Neural cell (in vitro differentiated cells): ENCODE data around the gene FZD8. TPM values are rescaled to one million over a fixed set of nuclear protein-coding genes. Genes with fewer than 3 reads are reported as not detected.

Experiments used
- H2AFZ ChIP-seq: fragments of 200-600, 300-800 bp; sonication (generic), shearing (Covaris generic); 2 replicates; pipeline ENCODE4 v1.6.0; 2014; ENCODE audit warnings: low read depth, mild to moderate bottlenecking, antibody characterized with exemption, low read length, moderate library complexity
- H3F3A ChIP-seq: fragments of 200-600 bp; shearing (Covaris generic); 2 replicates; pipeline ENCODE4 v1.6.1; 2016; ENCODE audit warnings: mild to moderate bottlenecking, moderate library complexity, mixed read lengths, antibody characterized with exemption, low read length; ENCODE audit not compliant: insufficient read depth, poor library complexity, severe bottlenecking
- H3K27ac ChIP-seq: fragments of 200-600, 300-800 bp; sonication (generic), shearing (Covaris generic); 2 replicates; pipeline ENCODE4 v1.5.1; 2014; ENCODE audit warnings: mild to moderate bottlenecking, low read length, moderate library complexity
- H3K27me3 ChIP-seq: fragments of 300-800, 200-600 bp; sonication (generic), shearing (Covaris generic); 2 replicates; pipeline ENCODE4 v1.6.0; 2014; ENCODE audit warnings: mild to moderate bottlenecking, low read depth, low read length, moderate library complexity; ENCODE audit not compliant: insufficient read depth
- H3K36me3 ChIP-seq: fragments of 300-800, 200-600 bp; sonication (generic), shearing (Covaris generic); 2 replicates; pipeline ENCODE4 v1.5.1; 2014; ENCODE audit warnings: mild to moderate bottlenecking, antibody characterized with exemption, low read length, moderate library complexity; ENCODE audit not compliant: insufficient read depth
- H3K4me2 ChIP-seq: fragments of 300-800, 200-600 bp; sonication (generic), shearing (Covaris generic); 2 replicates; pipeline ENCODE4 v1.6.0; 2014; ENCODE audit warnings: mild to moderate bottlenecking, low read length
- H3K4me3 ChIP-seq: fragments of 300-800, 200-600 bp; sonication (generic), shearing (Covaris generic); 2 replicates; pipeline ENCODE4 v1.5.1; 2014; ENCODE audit warnings: mild to moderate bottlenecking, low read length, moderate library complexity
- H3K79me2 ChIP-seq: fragments of 200-600 bp; shearing (Covaris generic); replicated peaks from 2 replicates; pipeline ENCODE4 v1.6.0; 2014; ENCODE audit warnings: mild to moderate bottlenecking, low read length, moderate library complexity; ENCODE audit not compliant: insufficient read depth
- H3K9ac ChIP-seq: fragments of 300-800, 200-600 bp; sonication (generic), shearing (Covaris generic); 2 replicates; pipeline ENCODE4 v1.6.1; 2016; ENCODE audit warnings: mild to moderate bottlenecking, low read length, mixed read lengths
- H3K9me2 ChIP-seq: fragments of 200-600 bp; shearing (Covaris generic); 2 replicates; pipeline ENCODE4 v1.6.1; 2016; ENCODE audit warnings: mild to moderate bottlenecking, low read length, mixed read lengths; ENCODE audit not compliant: insufficient read depth
- H3K9me3 ChIP-seq: fragments of 200-600, 300-800 bp; sonication (generic), shearing (Covaris generic); 2 replicates; pipeline ENCODE4 v1.6.1; 2016; ENCODE audit warnings: mild to moderate bottlenecking, mixed run types, low read length, moderate library complexity, mixed read lengths
- H4K20me1 ChIP-seq: fragments of 200-600 bp; shearing (Covaris generic); 2 replicates; pipeline ENCODE4 v1.6.1; 2016; ENCODE audit warnings: mild to moderate bottlenecking, mixed run types; ENCODE audit not compliant: insufficient read depth
- CTCF ChIP-seq: fragments of 450-650 bp; IDR thresholded peaks from 2 replicates; pipeline ENCODE4 v1.5.1; 2014; ENCODE audit warnings: antibody characterized with exemption, mild to moderate bottlenecking, moderate library complexity; ENCODE audit not compliant: poor library complexity, severe bottlenecking
- EZH2 ChIP-seq: fragments of 200-600, 300-800 bp; shearing (Covaris generic), sonication (generic); IDR thresholded peaks from 2 replicates; pipeline ENCODE4 v1.6.1; 2014; ENCODE audit warnings: antibody characterized with exemption, low read length, borderline replicate concordance, mild to moderate bottlenecking; ENCODE audit not compliant: insufficient read depth, poor library complexity, severe bottlenecking
- MXI1 ChIP-seq: fragments of 450-650 bp; conservative IDR thresholded peaks from 2 replicates; pipeline ENCODE4 v1.6.1; 2014; ENCODE audit warnings: antibody characterized with exemption, mild to moderate bottlenecking; ENCODE audit not compliant: poor library complexity, severe bottlenecking
- POLR2AphosphoS5 ChIP-seq: IDR thresholded peaks from 2 replicates; pipeline ENCODE4 v1.6.1; 2012
- RAD21 ChIP-seq: fragments of 450-650 bp; conservative IDR thresholded peaks from 2 replicates; pipeline ENCODE4 v1.6.1; 2014; ENCODE audit warnings: antibody characterized with exemption, mild to moderate bottlenecking, moderate library complexity
- REST ChIP-seq: IDR thresholded peaks from 2 replicates; pipeline ENCODE4 v1.6.1; 2012; ENCODE audit warnings: borderline replicate concordance
- TAF1 ChIP-seq: IDR thresholded peaks from 2 replicates; pipeline ENCODE4 v1.6.1; 2012; ENCODE audit warnings: low read depth
- polyA plus RNA-seq: library from polyadenylated mRNA; depleted of rRNA; stranded (reverse); fragments of >200 nt; gene quantifications from 2 replicates; pipeline ENCODE4 v1.2.3, GENCODE V29; 2014

The FZD8 gene
- polyA plus RNA-seq, 1 donor from 2014 or later = 1.6 TPM

GRCh38 chr10:35612385-35613106, 29.6 kb downstream of the FZD8 start:
- Histone ChIP-seq H3F3A (no peaks in the 10 kb centered on the region), H2AFZ (no peak overlapping the region)

GRCh38 chr10:35611750-35612149, 30.3 kb downstream of the FZD8 start:
- H3K9me2 ChIP-seq = no peaks in the 10 kb centered on the region
- H3K27me3 ChIP-seq = no peaks in the 10 kb centered on the region
- no peaks in the 10 kb centered on the region for H3K36me3 ChIP-seq
- H3K4me3 ChIP-seq = no peak overlapping the region
- no peak overlapping the region for H3K4me2 ChIP-seq
- no peak overlapping the region for H2AFZ ChIP-seq
- H3K27ac ChIP-seq = no peak overlapping the region
- no peaks in the 10 kb centered on the region for H3F3A ChIP-seq
- H3K9me3 ChIP-seq = no peaks in the 10 kb centered on the region
- H3K9ac ChIP-seq = no peak overlapping the region
- H4K20me1 ChIP-seq = no peaks in the 10 kb centered on the region
- TF ChIP-seq POLR2AphosphoS5 = no peak
- TF ChIP-seq RAD21 = no peak
- TF ChIP-seq CTCF = no peak
- no peaks in the 10 kb centered on the region for H3K79me2 ChIP-seq

More at GRCh38 chr10:35612385-35613106, 29.6 kb downstream of the FZD8 start:
- Histone ChIP-seq H4K20me1 (no peaks in the 10 kb centered on the region), H3K9me3 (no peaks in the 10 kb centered on the region), H3K36me3 (no peaks in the 10 kb centered on the region), H3K79me2 (no peaks in the 10 kb centered on the region), H3K27me3 (no peaks in the 10 kb centered on the region), H3K27ac (no peak overlapping the region), H3K4me3 (no peak overlapping the region), H3K9ac (no peak overlapping the region), H3K4me2 (no peak overlapping the region), H3K9me2 (no peaks in the 10 kb centered on the region)
- no peak for TF ChIP-seq MXI1
- no peak for TF ChIP-seq EZH2
- TF ChIP-seq POLR2AphosphoS5 = no peak
- TF ChIP-seq TAF1 = no peak
- no peak for TF ChIP-seq RAD21

- no peak overlapping the region for H3K9ac ChIP-seq
- H3K9me2 ChIP-seq = no peaks in the 10 kb centered on the region
- no peaks in the 10 kb centered on the region for H3K36me3 ChIP-seq
- H3F3A ChIP-seq = no peaks in the 10 kb centered on the region
- no peaks in the 10 kb centered on the region for H3K9me3 ChIP-seq
- TF ChIP-seq REST = no peak
- TF ChIP-seq TAF1 = no peak
- no peak overlapping the region for H2AFZ ChIP-seq
- no peak overlapping the region for H3K4me3 ChIP-seq
- H4K20me1 ChIP-seq = no peaks in the 10 kb centered on the region
- no peaks in the 10 kb centered on the region for H3K79me2 ChIP-seq
- no peak overlapping the region for H3K4me2 ChIP-seq
- no peaks in the 10 kb centered on the region for H3K27me3 ChIP-seq
- no peak overlapping the region for H3K27ac ChIP-seq
Observed at GRCh38 chr10:35608328-35608672, 33.8 kb downstream of the FZD8 start.
